Karpas-422 (cell line): ENCODE data around the gene IFIT1. TPM values are rescaled to one million over a fixed set of nuclear protein-coding genes. Genes with fewer than 3 reads are reported as not detected.
"Not testable (repeated sequence)": the region's sequence is repeated elsewhere in the genome, so short reads cannot be mapped to it uniquely, and the experiment has no call there.

Experiments used
- DNase-seq: peaks from one replicate; pipeline ENCODE4 v3.0.0-alpha.2; 2015
- H2AFZ ChIP-seq: fragments of 200-600 bp; sonication (generic); 2 replicates; pipeline ENCODE4 v1.6.1; 2014; ENCODE audit warnings: antibody characterized with exemption, low read length, mixed read lengths
- H3K27ac ChIP-seq: fragments of 200-600 bp; sonication (generic); 2 replicates; pipeline ENCODE4 v1.5.1; 2014; ENCODE audit warnings: mild to moderate bottlenecking, low read length, moderate library complexity
- H3K27me3 ChIP-seq: fragments of 200-600 bp; sonication (generic); 2 replicates; pipeline ENCODE4 v1.6.1; 2014; ENCODE audit warnings: low read length, mixed read lengths
- H3K36me3 ChIP-seq: fragments of 200-600 bp; sonication (generic); 2 replicates; pipeline ENCODE4 v1.6.1; 2014; ENCODE audit warnings: low read length, mixed read lengths; ENCODE audit not compliant: insufficient read depth
- H3K4me1 ChIP-seq: fragments of 200-600 bp; sonication (generic); 2 replicates; pipeline ENCODE4 v1.6.1; 2014; ENCODE audit warnings: mild to moderate bottlenecking, low read length, mixed read lengths
- H3K4me2 ChIP-seq: fragments of 200-600 bp; sonication (generic); 2 replicates; pipeline ENCODE4 v1.6.1; 2014; ENCODE audit warnings: low read length, low read depth, mild to moderate bottlenecking; ENCODE audit not compliant: poor library complexity, severe bottlenecking
- H3K4me3 ChIP-seq: fragments of 200-600 bp; sonication (generic); 2 replicates; pipeline ENCODE4 v1.5.1; 2014; ENCODE audit warnings: mild to moderate bottlenecking, antibody characterized with exemption, low read length, mixed read lengths
- H3K79me2 ChIP-seq: fragments of 200-600 bp; sonication (generic); 2 replicates; pipeline ENCODE4 v1.6.1; 2014; ENCODE audit warnings: mild to moderate bottlenecking, low read length, mixed read lengths
- H3K9ac ChIP-seq: fragments of 200-600 bp; sonication (generic); 2 replicates; pipeline ENCODE4 v1.6.0; 2014; ENCODE audit warnings: low read length
- H3K9me2 ChIP-seq: fragments of 200-600 bp; sonication (generic), shearing (Covaris generic); replicated peaks from 2 replicates; pipeline ENCODE4 v1.6.0; 2014; ENCODE audit warnings: mild to moderate bottlenecking, low read length, moderate library complexity; ENCODE audit not compliant: insufficient read depth
- H3K9me3 ChIP-seq: fragments of 300-700, 200-600 bp; sonication (generic); 2 replicates; pipeline ENCODE4 v1.6.1; 2014; ENCODE audit warnings: low read length, mixed read lengths
- H4K20me1 ChIP-seq: fragments of 200-600 bp; sonication (generic); 2 replicates; pipeline ENCODE4 v1.6.1; 2014; ENCODE audit warnings: mild to moderate bottlenecking, antibody characterized with exemption, low read length, low read depth; ENCODE audit not compliant: insufficient read depth
- total RNA-seq: library from RNA; depleted of rRNA; stranded (reverse); fragments of >200 nt; shearing (Covaris generic); gene quantifications from 2 replicates; pipeline ENCODE4 v1.2.3, GENCODE V29; 2014; ENCODE audit warnings: low replicate concordance

IFIT1 gene
- total RNA-seq, 1 experiment from 2014 or later: 0.30 TPM

- H4K20me1 ChIP-seq, H3K9ac ChIP-seq, H3K4me1 ChIP-seq, H3K27ac ChIP-seq, H3K79me2 ChIP-seq, H3K36me3 ChIP-seq, H3K4me2 ChIP-seq, H3K4me3 ChIP-seq, H3K9me3 ChIP-seq, H3K27me3 ChIP-seq, H2AFZ ChIP-seq, H3K9me2 ChIP-seq: not testable (repeated sequence)
- peak; percentile 41 for DNase-seq
These were observed 19.9 kb downstream of the IFIT1 start for GRCh38 chr10:89412276-89412675.

GRCh38 chr10:89413398-89413912 is 21.0 kb downstream of the IFIT1 start:
- Histone ChIP-seq H3K27ac (no peak overlapping the region), H3K4me2 (peak overlapping the region; percentile 77), H4K20me1 (no peaks in the 10 kb centered on the region), H3K79me2 (no peaks in the 10 kb centered on the region), H3K9ac (no peak overlapping the region; the same call in 1 of the 2 replicates), H3K36me3 (no peaks in the 10 kb centered on the region), H3K9me2 (no peaks in the 10 kb centered on the region), H3K9me3 (no peaks in the 10 kb centered on the region), H3K4me3 (peak overlapping the region; percentile 76; the same call in 1 of the 2 replicates), H2AFZ (no peak overlapping the region), H3K4me1 (peaks cover 3% of the 10 kb centered on the region), H3K27me3 (no peaks in the 10 kb centered on the region)
- DNase-seq: no peak

GRCh38 chr10:89414146-89414878 is 21.9 kb downstream of the IFIT1 start, which contains the start of gene IFIT5:
TSS of gene IFIT5 (plus strand) at chr10:89414568. CDS start at chr10:89414799, 231 bp downstream.
- H3K4me3 ChIP-seq: peak within 1 kb of the TSS; percentile 76
- no peaks in the 10 kb centered on the region for H3K9me3 ChIP-seq
- no peaks in the 10 kb centered on the region for H4K20me1 ChIP-seq
- H3K27ac ChIP-seq: no peak within 1 kb of the TSS
- peak within 1 kb of the TSS; percentile 77 for H3K4me2 ChIP-seq
- no peaks in the 10 kb centered on the region for H3K27me3 ChIP-seq
- H3K4me1 ChIP-seq: peaks cover 3% of the 10 kb centered on the region
- H3K36me3 ChIP-seq: no peaks in the 10 kb centered on the region
- H3K9ac ChIP-seq: peak within 1 kb of the TSS; percentile 72
- peak; percentile 71 for DNase-seq
- H3K79me2 ChIP-seq: no peaks in the 10 kb centered on the region
- peak within 1 kb of the TSS; percentile 74 for H2AFZ ChIP-seq
- H3K9me2 ChIP-seq: no peaks in the 10 kb centered on the region

GRCh38 chr10:89414879-89415821 is 22.7 kb downstream of the IFIT1 start:
- H3K4me3 ChIP-seq: peak overlapping the region; percentile 76
- H3K4me2 ChIP-seq: peak overlapping the region; percentile 77
- H3K9ac ChIP-seq: peak overlapping the region; percentile 72
- H3K27me3 ChIP-seq: no peaks in the 10 kb centered on the region
- peak overlapping the region; percentile 74 for H2AFZ ChIP-seq
- H3K27ac ChIP-seq: no peak overlapping the region
- H3K9me3 ChIP-seq: no peaks in the 10 kb centered on the region
- no peak for DNase-seq
- H3K9me2 ChIP-seq: no peaks in the 10 kb centered on the region
- H3K79me2 ChIP-seq: no peaks in the 10 kb centered on the region
- no peaks in the 10 kb centered on the region for H3K36me3 ChIP-seq
- peaks cover 3% of the 10 kb centered on the region for H3K4me1 ChIP-seq
- no peaks in the 10 kb centered on the region for H4K20me1 ChIP-seq

GRCh38 chr10:89416465-89416864 is 24.0 kb downstream of the IFIT1 start:
- no peaks in the 10 kb centered on the region for H3K27me3 ChIP-seq
- H2AFZ ChIP-seq: no peak overlapping the region

GRCh38 chr10:89419548-89419947 is 27.1 kb downstream of the IFIT1 start:
- no peaks in the 10 kb centered on the region for H3K9me2 ChIP-seq
- peak; percentile 58 for DNase-seq
- no peaks in the 10 kb centered on the region for H3K4me1 ChIP-seq
- H3K27ac ChIP-seq: no peak overlapping the region
- no peak overlapping the region for H3K4me2 ChIP-seq
- H3K9me3 ChIP-seq: no peaks in the 10 kb centered on the region
- H2AFZ ChIP-seq: no peak overlapping the region
- H4K20me1 ChIP-seq: no peaks in the 10 kb centered on the region
- no peak overlapping the region for H3K4me3 ChIP-seq
- H3K9ac ChIP-seq: no peak overlapping the region
- H3K36me3 ChIP-seq: no peaks in the 10 kb centered on the region
- no peaks in the 10 kb centered on the region for H3K79me2 ChIP-seq
- no peaks in the 10 kb centered on the region for H3K27me3 ChIP-seq

More at GRCh38 chr10:89416465-89416864, 24.0 kb downstream of the IFIT1 start:
- no peaks in the 10 kb centered on the region for H4K20me1 ChIP-seq
- no peaks in the 10 kb centered on the region for H3K9me2 ChIP-seq
- H3K36me3 ChIP-seq: no peaks in the 10 kb centered on the region
- no peaks in the 10 kb centered on the region for H3K9me3 ChIP-seq
- no peak for DNase-seq
- no peak overlapping the region for H3K4me3 ChIP-seq
- no peak overlapping the region for H3K27ac ChIP-seq
- H3K4me2 ChIP-seq: no peak overlapping the region
- peaks cover 3% of the 10 kb centered on the region for H3K4me1 ChIP-seq
- no peaks in the 10 kb centered on the region for H3K79me2 ChIP-seq
- H3K9ac ChIP-seq: no peak overlapping the region

GRCh38 chr10:89421018-89421476 is 28.6 kb downstream of the IFIT1 start:
- H3K36me3 ChIP-seq: no peaks in the 10 kb centered on the region
- no peak for DNase-seq
- H3K9me2 ChIP-seq: no peaks in the 10 kb centered on the region
- H3K4me2 ChIP-seq: no peak overlapping the region
- H3K9me3 ChIP-seq: no peaks in the 10 kb centered on the region
- no peak overlapping the region for H3K4me3 ChIP-seq
- no peaks in the 10 kb centered on the region for H4K20me1 ChIP-seq
- no peaks in the 10 kb centered on the region for H3K79me2 ChIP-seq
- H3K9ac ChIP-seq: no peak overlapping the region
- no peak overlapping the region for H2AFZ ChIP-seq
- no peak overlapping the region for H3K27ac ChIP-seq
- no peaks in the 10 kb centered on the region for H3K27me3 ChIP-seq
- H3K4me1 ChIP-seq: no peaks in the 10 kb centered on the region

- Histone ChIP-seq H3K4me1 (no peaks in the 10 kb centered on the region), H2AFZ (no peak overlapping the region), H3K9ac (no peak overlapping the region), H3K27ac (no peak overlapping the region), H3K4me3 (no peak overlapping the region), H4K20me1 (no peaks in the 10 kb centered on the region), H3K4me2 (no peak overlapping the region), H3K36me3 (no peaks in the 10 kb centered on the region), H3K9me2 (no peaks in the 10 kb centered on the region), H3K27me3 (no peaks in the 10 kb centered on the region), H3K79me2 (no peaks in the 10 kb centered on the region), H3K9me3 (no peaks in the 10 kb centered on the region)
- no peak for DNase-seq
These were observed 32.6 kb downstream of the IFIT1 start for GRCh38 chr10:89425000-89425399.
